NT2/D1 (cell line): ENCODE data around the gene DHX32.

ENCODE experiments used
- SUZ12 ChIP-seq: IDR thresholded peaks from 2 replicates; pipeline ENCODE4 v1.6.1; 2011; ENCODE audit not compliant: insufficient read length, insufficient read depth; ENCODE audit errors: extremely low read depth
- YY1 ChIP-seq: IDR thresholded peaks from 2 replicates; pipeline ENCODE4 v1.6.1; 2011; ENCODE audit not compliant: insufficient read length, insufficient read depth
- ZNF274 ChIP-seq: IDR thresholded peaks from 2 replicates; pipeline ENCODE4 v1.6.1; 2011; ENCODE audit warnings: mild to moderate bottlenecking, low read depth, low read length

DNA sequence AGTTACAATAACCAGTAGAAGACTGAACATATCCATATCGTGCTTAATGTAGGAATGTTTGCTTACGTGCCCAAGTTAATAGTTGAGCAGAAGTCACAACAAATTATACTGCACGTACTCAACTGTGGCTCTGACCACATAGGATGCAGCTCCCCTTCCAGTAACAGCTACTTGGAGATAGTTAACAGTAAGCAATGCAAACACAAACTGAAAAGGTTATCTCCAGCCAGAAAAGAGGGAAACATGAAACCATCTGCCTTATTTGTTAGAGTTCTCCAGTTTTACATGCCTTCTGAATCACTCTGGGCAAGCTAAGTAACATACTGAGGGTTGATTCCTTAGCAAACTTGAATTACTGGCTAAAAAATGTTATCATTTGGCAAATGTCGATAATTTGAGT is 9.8 kb downstream of the DHX32 start:
- no peak for TF ChIP-seq YY1
- no peak for TF ChIP-seq ZNF274
- TF ChIP-seq SUZ12 = no peak
